GM12864 (cell line): Measurements from ENCODE around the gene GRM7.

Experiments
- DNase-seq: peaks from one replicate; pipeline ENCODE4 v3.0.0-alpha.2; 2011; ENCODE audit warnings: low read depth
- H3K4me3 ChIP-seq: 2 replicates; pipeline ENCODE4 v1.5.1; 2011; ENCODE audit warnings: mild to moderate bottlenecking, low read depth, low read length, control low read depth
- CTCF ChIP-seq: IDR thresholded peaks from 2 replicates; pipeline ENCODE4 v1.5.1; 2011; ENCODE audit warnings: low read depth, mild to moderate bottlenecking, moderate library complexity, low read length, control low read depth, inconsistent platforms; ENCODE audit errors: missing control alignments

GRM7 gene

DNA sequence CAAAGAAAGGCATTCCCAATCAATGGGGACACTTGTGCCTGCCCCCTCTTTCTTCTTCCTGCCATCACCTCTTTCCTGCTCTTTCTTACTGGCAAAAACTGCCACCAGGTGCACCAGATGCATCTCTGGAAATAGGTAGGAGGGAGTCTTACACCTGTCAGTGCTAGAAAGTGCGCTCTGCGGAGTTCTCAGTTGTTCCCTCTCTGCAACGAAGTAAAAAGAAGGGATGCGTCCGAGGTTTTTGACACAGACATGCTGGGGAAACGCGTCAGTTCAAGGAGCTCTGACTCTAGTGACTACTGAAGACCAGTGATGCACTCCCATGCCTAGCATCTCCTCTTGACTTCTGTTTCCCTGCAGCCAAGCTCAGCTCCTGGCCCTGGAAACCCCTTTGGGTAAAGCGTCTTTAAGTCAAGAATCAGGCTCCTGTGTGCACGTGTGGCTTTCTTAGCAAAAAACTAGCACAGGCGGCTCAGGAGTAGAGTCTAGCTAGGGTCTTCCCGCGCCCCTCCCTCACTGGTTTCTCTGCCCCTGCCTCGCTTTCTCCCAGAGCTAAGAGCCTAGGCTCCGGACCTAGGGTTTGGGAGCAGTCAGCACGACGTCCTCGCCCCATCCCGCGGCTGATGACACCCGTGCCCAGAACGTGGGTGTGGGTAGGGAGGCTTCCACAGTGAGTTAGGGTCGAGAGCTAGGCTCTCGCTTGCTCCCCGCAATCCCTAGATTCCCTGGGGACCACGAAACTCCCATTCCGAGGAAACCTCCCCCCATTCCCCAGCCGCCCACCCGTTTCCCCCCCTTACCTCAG is 564 bp upstream of the GRM7 start:
- no peak overlapping the region for H3K4me3 ChIP-seq
- DNase-seq = no peak
- TF ChIP-seq CTCF = no peak

- DNase-seq = no peak
- no peak for TF ChIP-seq CTCF
- no peak overlapping the region for H3K4me3 ChIP-seq
These were observed 698 bp downstream of the GRM7 start for GRCh38 chr3:6861625-6862000.

DNA sequence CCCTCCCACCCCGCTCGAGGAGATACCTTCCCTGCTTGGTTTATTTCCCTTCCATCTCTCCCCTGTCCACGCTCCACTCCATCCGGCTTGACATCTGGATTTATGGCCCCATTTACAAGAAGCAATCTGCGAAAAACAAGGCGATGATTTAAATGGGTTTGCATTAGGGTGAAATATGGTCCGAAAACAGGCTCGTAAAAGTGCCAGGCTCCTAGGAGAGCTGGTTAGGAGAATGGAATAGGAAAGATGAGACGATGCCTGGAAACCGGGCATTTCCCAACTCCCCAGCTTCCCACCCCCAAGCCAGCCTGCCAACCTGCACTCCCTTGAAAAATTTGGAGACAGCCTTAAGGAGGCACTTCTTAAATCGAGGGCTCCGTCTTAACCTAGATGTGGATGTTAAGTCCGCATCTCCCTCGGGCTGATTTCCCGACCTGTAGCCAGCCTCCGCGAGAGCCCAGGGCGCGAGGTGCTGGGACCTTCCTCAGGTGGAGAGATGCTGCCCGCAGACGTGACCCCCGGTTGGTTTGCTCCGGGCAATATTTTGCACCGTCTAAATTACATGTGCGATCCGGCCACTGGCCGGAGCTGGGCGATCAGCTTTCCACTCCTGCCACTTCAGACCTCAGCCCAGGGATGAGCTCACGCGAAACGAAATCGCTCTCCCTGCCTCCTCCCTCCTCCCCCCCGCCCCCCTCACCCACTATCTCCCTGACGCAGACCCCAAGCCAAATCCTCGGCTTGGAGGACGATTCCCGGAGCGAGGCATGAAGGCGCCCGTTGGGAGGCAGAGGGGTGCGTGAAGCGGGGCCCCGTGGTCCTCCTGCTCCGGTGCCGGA is 1.3 kb downstream of the GRM7 start:
- no peak for TF ChIP-seq CTCF
- no peak for DNase-seq
- no peak overlapping the region for H3K4me3 ChIP-seq

DNA sequence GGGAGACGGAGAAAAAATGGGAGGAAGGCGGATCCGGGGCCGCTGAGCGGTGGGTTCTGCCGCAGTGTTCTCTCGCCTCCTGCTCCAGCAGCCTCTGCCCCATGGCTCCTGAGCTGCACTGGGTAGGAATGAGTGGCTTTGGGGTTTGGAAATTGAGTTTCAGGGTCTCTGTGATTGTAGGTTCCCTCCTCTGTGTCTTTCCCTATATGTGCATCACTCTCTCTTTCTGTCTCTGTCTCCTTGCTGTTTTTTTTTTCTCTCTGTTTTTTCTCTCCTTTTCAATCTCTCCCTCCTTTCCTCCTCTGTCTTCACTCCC is 1.9 kb downstream of the GRM7 start:
- no peak for TF ChIP-seq CTCF
- no peak for DNase-seq
- H3K4me3 ChIP-seq = no peak overlapping the region

- no peak overlapping the region for H3K4me3 ChIP-seq
- no peak for DNase-seq
- no peak for TF ChIP-seq CTCF
These were observed 6.4 kb downstream of the GRM7 start for GRCh38 chr3:6867269-6867668.

GRCh38 chr3:6878731-6879130 is 17.8 kb downstream of the GRM7 start:
- H3K4me3 ChIP-seq = no peak overlapping the region
- TF ChIP-seq CTCF = no peak
- no peak for DNase-seq
